GM21360 (cell line): Measurements from ENCODE around the gene PHLDA3.
"Not testable (repeated sequence)": the region's sequence is repeated elsewhere in the genome, so short reads cannot be mapped to it uniquely, and the experiment has no call there.

Experiments
- ATAC-seq: cut with Tn5 transposase; IDR thresholded peaks from one replicate; pipeline ENCODE4 v1.9.1; 2021; ENCODE audit warnings: mild to moderate bottlenecking, moderate library complexity; ENCODE audit not compliant: unreplicated experiment

Gene PHLDA3

GRCh38 chr1:201488830-201489589 is 20.0 kb upstream of the PHLDA3 start:
- ATAC-seq: no peak

- no peak for ATAC-seq
Measured at GRCh38 chr1:201487742-201488141, 18.8 kb upstream of the PHLDA3 start.

DNA sequence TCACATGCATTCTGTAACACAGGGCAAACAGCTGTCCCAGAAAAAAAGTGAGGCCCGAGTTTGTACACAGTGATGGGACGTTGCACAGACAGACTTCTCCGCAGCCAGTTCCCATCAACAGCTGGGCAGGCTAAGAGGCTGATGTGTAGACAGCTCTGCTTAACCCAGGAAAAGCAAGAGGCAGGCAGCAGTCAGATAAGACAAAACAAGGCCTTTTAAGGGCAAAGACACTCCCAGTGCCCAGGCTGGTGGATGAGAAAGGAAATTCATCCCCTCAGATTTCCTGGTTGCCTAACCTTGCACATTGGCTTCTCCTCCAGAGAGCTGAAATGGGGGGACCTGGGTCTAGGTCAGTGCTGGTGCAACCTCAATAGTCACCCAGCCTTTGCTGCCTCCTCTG is 17.2 kb upstream of the PHLDA3 start:
- ATAC-seq: no peak

- ATAC-seq: no peak
Measured at GRCh38 chr1:201485184-201485774, 16.3 kb upstream of the PHLDA3 start.

GRCh38 chr1:201483373-201483949 is 14.5 kb upstream of the PHLDA3 start:
- no peak for ATAC-seq

DNA sequence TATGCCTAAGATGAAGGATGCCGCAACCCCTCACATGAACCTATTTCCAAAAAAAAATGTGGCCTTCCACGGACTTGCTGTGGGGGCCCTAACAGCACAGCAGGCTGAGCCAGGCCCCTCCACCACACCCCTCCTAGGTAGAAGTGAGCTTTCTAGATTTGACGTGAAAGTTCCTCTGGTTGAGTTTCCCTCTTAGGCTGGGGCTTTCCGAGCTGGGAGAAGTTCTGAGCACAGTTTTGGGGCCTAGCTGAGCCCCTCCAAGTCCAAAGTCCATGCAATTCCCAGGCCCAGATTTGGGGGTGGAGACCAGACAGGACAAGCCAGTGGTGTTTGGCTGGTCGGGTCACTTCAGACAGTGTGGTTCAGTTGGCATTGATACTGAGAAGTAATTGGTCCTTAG is 13.8 kb upstream of the PHLDA3 start:
- ATAC-seq: no peak

- peak; percentile 55 for ATAC-seq
Measured at GRCh38 chr1:201481761-201482493, 12.9 kb upstream of the PHLDA3 start.

DNA sequence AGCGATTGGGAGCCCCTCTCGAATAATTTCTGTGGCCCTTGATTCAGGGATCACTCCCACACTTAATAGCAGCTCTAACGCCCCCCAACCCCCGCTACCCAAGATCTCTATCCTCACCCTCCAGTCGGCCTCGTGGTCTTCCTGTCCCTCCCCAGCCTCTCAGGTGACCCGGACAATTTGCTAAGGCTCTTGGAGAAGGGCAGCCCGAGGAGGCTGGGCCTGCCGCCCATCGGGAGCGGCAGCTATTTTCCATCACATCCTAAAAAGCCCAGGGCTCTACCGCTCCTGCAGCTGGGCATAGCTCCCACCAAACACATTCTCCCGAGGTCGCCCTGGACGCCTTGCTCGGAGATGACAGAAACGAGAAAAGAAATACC is 12.0 kb upstream of the PHLDA3 start:
- ATAC-seq: no peak

- peak; percentile 42 for ATAC-seq
Measured at GRCh38 chr1:201480231-201481003, 11.4 kb upstream of the PHLDA3 start.

DNA sequence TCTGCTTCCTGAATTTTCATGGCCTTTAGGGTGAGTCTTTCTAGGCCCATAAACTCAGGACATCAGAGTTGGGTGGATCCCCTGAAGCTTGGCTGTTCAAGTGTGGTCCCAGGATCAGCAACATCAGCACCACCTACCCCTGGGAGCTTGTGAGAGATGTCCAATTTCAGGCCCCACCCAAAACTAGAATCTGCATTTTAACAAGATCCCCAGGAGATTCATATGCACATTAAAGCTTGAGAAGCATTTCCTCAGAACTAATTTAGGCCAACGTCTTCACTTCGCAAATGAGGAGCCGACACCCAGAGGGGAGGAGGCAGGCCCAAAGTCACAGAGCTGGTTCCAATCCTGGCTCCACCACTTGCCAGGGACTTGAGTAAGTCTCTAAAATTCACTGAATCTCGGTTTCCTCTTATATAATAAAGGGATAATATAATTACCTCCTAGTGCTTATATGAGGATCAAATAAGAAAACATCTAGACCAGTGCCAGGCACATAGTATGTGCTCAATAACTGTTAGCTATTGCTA is 10.3 kb upstream of the PHLDA3 start:
- no peak for ATAC-seq

GRCh38 chr1:201478666-201479065 is 9.7 kb upstream of the PHLDA3 start:
- not testable (repeated sequence) for ATAC-seq

GRCh38 chr1:201476670-201477344 is 7.8 kb upstream of the PHLDA3 start:
- no peak for ATAC-seq

GRCh38 chr1:201475915-201476669 is 7.1 kb upstream of the PHLDA3 start:
- no peak for ATAC-seq

DNA sequence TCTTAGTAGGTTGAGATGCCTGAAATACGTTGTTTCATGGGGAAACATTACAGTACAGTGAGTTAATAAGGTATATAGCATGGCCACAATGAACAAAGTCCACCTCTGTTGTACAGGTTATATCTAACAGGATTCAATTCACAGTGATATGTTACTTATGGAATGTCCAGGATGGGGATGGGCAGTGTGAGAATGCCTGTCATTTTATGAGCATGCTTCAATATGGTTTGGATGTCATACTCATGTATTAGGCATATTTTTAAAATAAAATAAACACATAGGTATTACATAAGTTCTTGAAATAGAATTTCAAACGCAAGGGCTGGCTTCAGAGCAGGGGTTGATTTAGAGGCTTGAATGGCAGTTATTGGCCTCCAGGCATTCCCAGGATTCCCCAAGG is 6.1 kb upstream of the PHLDA3 start:
- ATAC-seq: no peak

DNA sequence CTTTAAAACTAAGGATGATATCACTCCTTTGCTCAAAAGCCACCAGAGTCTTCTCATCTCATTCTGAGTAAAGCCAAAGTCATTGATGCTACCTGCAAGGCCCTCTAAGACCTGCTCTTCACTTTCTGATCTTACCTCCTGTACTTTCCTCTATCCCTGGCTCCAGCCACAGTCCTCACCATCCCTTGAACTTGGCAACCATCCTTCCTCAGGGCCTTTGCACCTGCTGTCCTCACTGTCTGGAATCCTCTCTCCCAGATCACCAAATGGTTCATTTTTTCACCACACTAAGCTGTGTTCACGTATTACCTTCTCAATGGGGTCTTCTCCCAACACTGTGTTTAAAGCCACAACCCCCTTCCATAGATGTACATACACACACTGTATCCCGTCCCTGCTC is 4.3 kb upstream of the PHLDA3 start:
- ATAC-seq: no peak

- not testable (repeated sequence) for ATAC-seq
Measured at GRCh38 chr1:201472321-201472720, 3.3 kb upstream of the PHLDA3 start.

- no peak for ATAC-seq
Measured at GRCh38 chr1:201471772-201472171, 2.8 kb upstream of the PHLDA3 start.

- ATAC-seq: no peak
Measured at GRCh38 chr1:201470581-201470980, 1.6 kb upstream of the PHLDA3 start.

DNA sequence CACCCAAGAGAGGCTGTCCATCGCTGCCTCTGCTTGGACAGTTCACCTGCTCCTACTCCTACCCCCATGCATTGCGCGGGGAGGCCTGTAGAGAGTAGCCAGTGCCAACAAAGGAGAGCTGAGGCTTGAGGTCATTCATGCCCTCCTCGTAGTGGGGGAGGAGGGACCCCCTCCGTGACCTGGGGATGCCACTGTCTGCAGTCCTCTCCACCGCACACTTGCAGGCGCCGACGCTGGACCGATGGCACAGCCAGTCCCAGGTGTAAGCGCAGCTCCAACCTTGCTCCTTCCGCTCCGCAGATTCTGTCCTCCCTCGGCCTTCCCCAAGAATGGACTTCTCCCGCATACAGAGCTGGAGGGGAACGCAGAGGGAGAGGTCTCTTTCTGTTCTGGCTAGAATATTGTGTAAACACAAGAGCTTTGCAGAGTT is 672 bp upstream of the PHLDA3 start:
- no peak for ATAC-seq
